Parathyroid adenoma (tissue), 2 donors: ENCODE data around the gene CD79B.
"Not testable (repeated sequence)": the region's sequence is repeated elsewhere in the genome, so short reads cannot be mapped to it uniquely, and the experiment has no call there.

Experiments used
- H2AFZ ChIP-seq: fragments of 300-600 bp; sonication (generic); one replicate; pipeline ENCODE4 v1.7.0; 2017; ENCODE audit warnings: antibody characterized with exemption, mild to moderate bottlenecking
- H3K27ac ChIP-seq: fragments of 300-600 bp; sonication (generic); one replicate; pipeline ENCODE4 v1.7.0; 2017
- H3K27me3 ChIP-seq: fragments of 300-600 bp; sonication (generic); one replicate; pipeline ENCODE4 v1.7.0; 2017; ENCODE audit warnings: low read length; ENCODE audit not compliant: control insufficient read depth, insufficient read depth
- H3K36me3 ChIP-seq: fragments of 300-600 bp; sonication (generic); one replicate; pipeline ENCODE4 v1.7.0; 2017; ENCODE audit warnings: low read length; ENCODE audit not compliant: control insufficient read depth, insufficient read depth
- H3K4me1 ChIP-seq: fragments of 300-600 bp; sonication (generic); one replicate; pipeline ENCODE4 v1.7.0; 2017; ENCODE audit warnings: control low read depth
- H3K4me2 ChIP-seq: fragments of 300-600 bp; sonication (generic); one replicate; pipeline ENCODE4 v1.7.0; 2017; ENCODE audit warnings: low read length
- H3K4me3 ChIP-seq: fragments of 300-600 bp; sonication (generic); one replicate; pipeline ENCODE4 v1.7.0; 2017; ENCODE audit warnings: low read depth, low read length
- H3K79me2 ChIP-seq: fragments of 300-600 bp; sonication (generic); one replicate; pipeline ENCODE4 v1.7.0; 2017; ENCODE audit warnings: control low read depth
- H3K9ac ChIP-seq: fragments of 300-600 bp; sonication (generic); one replicate; pipeline ENCODE4 v1.7.0; 2017; ENCODE audit warnings: mild to moderate bottlenecking
- H3K9me3 ChIP-seq: fragments of 300-600 bp; sonication (generic); one replicate; pipeline ENCODE4 v1.7.0; 2017; ENCODE audit warnings: low read length; ENCODE audit not compliant: control insufficient read depth
- TF ChIP-seq, protein P1 (sequence below): fragments of 300-600 bp; sonication (generic); IDR thresholded peaks from one replicate; pipeline ENCODE4 v1.7.0; 2017; ENCODE audit warnings: antibody characterized with exemption, mild to moderate bottlenecking
- donor health status: primary hyperparathyroidism.

Gene CD79B

DNA sequence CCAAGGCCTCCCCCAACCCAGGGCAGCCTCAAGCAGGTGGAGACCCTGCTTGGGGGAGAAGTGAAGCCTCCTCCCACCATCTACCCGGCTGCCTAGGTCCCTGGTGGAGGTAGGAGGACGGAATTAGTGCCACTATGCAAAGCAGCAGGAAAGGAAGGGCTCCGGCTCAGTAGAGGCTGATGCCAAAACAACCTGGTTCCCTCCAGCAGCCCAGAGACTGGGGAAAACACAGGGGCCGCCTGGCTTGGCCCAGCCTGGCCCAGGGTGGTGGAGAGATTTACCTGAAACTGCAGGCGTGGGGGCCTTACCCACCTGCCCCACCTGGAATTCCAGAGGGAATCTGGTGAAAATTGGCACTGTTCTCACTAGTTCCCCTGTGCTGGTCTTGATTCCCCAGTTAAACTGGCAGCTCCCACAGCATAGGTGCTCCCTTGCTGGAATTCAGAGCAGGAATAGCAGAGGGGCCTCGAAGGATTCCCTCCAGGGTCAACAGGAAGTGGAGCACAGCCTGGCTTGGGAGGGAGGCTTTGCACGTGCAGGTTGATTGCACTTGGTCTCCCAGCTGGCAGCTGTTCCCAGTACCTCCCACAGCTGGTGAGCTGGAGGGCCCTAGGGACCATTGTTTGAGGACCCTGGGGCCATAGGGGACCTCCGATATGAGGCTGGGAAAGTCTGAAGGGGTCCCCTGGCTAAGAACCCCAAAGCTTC lies 4.5 kb downstream of the CD79B start:
- no peak overlapping the region for H2AFZ ChIP-seq
- no peak overlapping the region for H3K9ac ChIP-seq
- no peaks in the 10 kb centered on the region for H3K9me3 ChIP-seq
- H3K4me2 ChIP-seq, result no peak overlapping the region
- H3K27me3 ChIP-seq, result no peaks in the 10 kb centered on the region
- no peaks in the 10 kb centered on the region for H3K79me2 ChIP-seq
- TF ChIP-seq, protein P1, sequence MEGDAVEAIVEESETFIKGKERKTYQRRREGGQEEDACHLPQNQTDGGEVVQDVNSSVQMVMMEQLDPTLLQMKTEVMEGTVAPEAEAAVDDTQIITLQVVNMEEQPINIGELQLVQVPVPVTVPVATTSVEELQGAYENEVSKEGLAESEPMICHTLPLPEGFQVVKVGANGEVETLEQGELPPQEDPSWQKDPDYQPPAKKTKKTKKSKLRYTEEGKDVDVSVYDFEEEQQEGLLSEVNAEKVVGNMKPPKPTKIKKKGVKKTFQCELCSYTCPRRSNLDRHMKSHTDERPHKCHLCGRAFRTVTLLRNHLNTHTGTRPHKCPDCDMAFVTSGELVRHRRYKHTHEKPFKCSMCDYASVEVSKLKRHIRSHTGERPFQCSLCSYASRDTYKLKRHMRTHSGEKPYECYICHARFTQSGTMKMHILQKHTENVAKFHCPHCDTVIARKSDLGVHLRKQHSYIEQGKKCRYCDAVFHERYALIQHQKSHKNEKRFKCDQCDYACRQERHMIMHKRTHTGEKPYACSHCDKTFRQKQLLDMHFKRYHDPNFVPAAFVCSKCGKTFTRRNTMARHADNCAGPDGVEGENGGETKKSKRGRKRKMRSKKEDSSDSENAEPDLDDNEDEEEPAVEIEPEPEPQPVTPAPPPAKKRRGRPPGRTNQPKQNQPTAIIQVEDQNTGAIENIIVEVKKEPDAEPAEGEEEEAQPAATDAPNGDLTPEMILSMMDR, result no peak
- no peak overlapping the region for H3K27ac ChIP-seq
- no peaks in the 10 kb centered on the region for H3K36me3 ChIP-seq
- no peak overlapping the region for H3K4me3 ChIP-seq
- no peaks in the 10 kb centered on the region for H3K4me1 ChIP-seq

DNA sequence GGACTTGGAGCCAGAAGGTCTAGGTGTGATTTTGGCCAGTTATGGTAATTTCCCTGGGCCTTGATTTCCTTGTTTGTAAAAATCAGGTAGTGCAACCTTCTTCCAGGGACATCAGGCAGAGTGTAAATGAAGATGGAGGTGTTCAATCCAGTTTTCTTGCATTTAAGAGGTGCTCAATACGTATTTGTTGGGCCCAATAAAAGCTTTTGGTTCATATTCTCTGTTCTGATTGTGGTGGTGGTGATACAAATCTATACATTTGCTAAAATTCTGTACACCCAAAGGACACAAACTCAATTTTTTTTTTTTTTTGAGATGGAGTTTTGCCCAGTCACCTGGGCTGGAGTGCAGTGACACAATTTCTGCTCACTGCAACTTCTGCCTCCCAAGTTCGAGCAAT lies 6.0 kb downstream of the CD79B start:
- Histone ChIP-seq H3K9ac (no peak overlapping the region), H3K4me3 (no peak overlapping the region), H3K27me3 (no peaks in the 10 kb centered on the region), H3K27ac (no peak overlapping the region), H2AFZ (no peak overlapping the region), H3K4me1 (no peaks in the 10 kb centered on the region), H3K4me2 (no peak overlapping the region), H3K79me2 (no peaks in the 10 kb centered on the region), H3K36me3 (no peaks in the 10 kb centered on the region), H3K9me3 (no peaks in the 10 kb centered on the region)
- TF ChIP-seq, protein P1, result no peak

DNA sequence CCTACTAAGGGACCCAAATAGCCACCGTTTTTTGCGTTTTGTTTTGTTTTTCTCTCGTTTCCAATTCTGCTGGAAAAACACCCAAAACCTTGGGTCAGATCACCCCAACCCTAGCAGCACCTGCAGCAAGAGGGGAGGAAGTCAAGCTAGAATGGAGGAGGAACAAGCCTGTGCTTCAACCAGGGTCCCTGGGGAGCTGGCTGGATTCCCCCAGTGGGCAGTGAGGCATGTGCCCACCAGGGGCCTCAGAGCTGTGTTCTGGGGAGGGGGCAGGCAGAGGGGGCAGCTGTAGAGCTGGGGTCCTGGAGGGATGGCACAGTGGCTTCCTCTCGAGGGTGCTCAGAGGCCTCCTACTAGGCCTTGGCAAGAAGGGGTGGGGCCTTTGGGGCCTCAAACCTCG lies 6.5 kb downstream of the CD79B start:
- Histone ChIP-seq H3K79me2 (no peaks in the 10 kb centered on the region), H3K9ac (no peak overlapping the region), H3K4me2 (no peak overlapping the region), H3K4me1 (no peaks in the 10 kb centered on the region), H3K27ac (no peak overlapping the region), H3K27me3 (no peaks in the 10 kb centered on the region), H3K9me3 (no peaks in the 10 kb centered on the region), H3K36me3 (no peaks in the 10 kb centered on the region), H2AFZ (no peak overlapping the region), H3K4me3 (no peak overlapping the region)
- TF ChIP-seq, protein P1, result no peak

DNA sequence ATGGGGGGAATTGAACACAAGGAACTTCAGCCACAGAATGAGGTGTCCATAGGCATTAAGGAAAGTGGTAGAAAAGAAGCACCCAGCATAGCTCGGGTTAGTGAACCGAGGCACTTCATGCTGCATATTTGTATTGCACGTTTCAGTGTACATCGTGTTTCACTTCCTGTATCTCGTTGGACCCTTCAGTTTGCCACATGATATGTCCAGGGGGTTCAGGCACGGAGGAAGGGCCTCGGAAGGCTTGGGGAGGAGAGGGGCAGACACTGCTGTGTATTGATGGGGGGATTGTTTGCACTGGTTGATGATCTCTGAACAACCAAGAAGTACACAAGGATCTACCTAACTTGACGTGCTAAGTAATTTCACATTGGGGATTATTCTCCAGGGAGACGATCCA lies 9.7 kb downstream of the CD79B start:
- H3K79me2 ChIP-seq, H3K4me2 ChIP-seq, H3K36me3 ChIP-seq, H3K27me3 ChIP-seq, H3K9ac ChIP-seq, H3K4me1 ChIP-seq, H3K27ac ChIP-seq, H3K9me3 ChIP-seq, H2AFZ ChIP-seq, H3K4me3 ChIP-seq: not testable (repeated sequence)

DNA sequence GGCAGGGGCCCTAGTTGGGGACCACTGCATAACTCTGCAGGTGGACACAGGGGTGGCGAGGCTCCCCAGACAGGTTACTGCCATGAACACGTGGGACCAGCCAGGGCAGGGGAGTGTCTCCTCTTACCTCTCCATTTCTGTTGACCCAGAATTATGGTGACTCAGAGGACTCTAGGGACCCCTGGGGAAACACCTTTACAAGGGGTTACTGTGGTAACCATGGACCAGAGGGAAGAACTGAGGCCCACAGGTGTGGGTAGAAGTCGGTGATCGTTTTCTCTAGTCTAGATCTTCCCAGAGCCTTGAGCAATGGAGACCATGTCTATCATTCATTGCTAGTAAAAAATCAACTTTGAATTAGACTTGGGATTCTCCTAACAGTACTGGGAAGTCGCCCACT lies 11.4 kb downstream of the CD79B start:
- H3K79me2 ChIP-seq, H3K36me3 ChIP-seq, H2AFZ ChIP-seq: not testable (repeated sequence)

DNA sequence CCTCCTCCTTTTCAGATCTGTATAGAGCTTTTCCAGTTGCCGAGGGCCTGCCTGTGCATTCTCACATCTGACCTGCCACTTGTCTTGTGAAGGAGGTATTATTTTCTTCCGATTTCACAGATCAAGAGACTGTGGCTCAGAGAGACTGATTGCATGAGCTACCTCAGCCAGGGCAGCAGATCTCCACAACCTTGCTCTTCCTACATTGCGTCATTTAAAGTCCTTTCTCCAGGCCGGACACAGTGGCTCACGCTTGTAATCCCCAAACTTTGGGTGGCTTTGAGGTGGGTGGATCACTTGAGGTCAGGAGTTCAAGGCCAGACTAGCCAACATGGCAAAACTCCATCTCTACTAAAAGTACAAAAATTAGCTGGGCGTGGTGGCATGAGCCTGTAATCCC lies 12.1 kb downstream of the CD79B start:
- not testable (repeated sequence) for H3K4me1 ChIP-seq, H3K9me3 ChIP-seq, H3K36me3 ChIP-seq, H3K27ac ChIP-seq, H3K4me3 ChIP-seq, H3K79me2 ChIP-seq, H2AFZ ChIP-seq, H3K9ac ChIP-seq, H3K4me2 ChIP-seq, H3K27me3 ChIP-seq

More for the DNA sequence above, 11.4 kb downstream of the CD79B start:
- not testable (repeated sequence) for H3K27me3 ChIP-seq, H3K4me2 ChIP-seq, H3K9me3 ChIP-seq, H3K4me3 ChIP-seq, H3K9ac ChIP-seq, H3K27ac ChIP-seq, H3K4me1 ChIP-seq
